Bronchial epithelial cell (primary cell): ENCODE results near the gene KIAA0930. TPM values are rescaled to one million over a fixed set of nuclear protein-coding genes. Genes with fewer than 3 reads are reported as not detected.
"Not testable (repeated sequence)": the region's sequence is repeated elsewhere in the genome, so short reads cannot be mapped to it uniquely, and the experiment has no call there.

Source experiments
- DNase-seq: peaks from one replicate; pipeline ENCODE4 v3.0.0-alpha.2; 2010; ENCODE audit warnings: low read depth
- FAIRE-seq: peaks from 2 replicates; lab custom pipeline; 2011; peaks lifted over from hg19 to GRCh38; lab: Jason Lieb, UNC
- H3K27me3 ChIP-seq: 2 replicates; pipeline ENCODE4 v1.5.1; 2011; ENCODE audit warnings: low read length; ENCODE audit not compliant: control insufficient read depth, insufficient read depth
- H3K36me3 ChIP-seq: 2 replicates; pipeline ENCODE4 v1.5.1; 2011; ENCODE audit warnings: low read length; ENCODE audit not compliant: control insufficient read depth, insufficient read depth
- H3K4me3 ChIP-seq: 2 replicates; pipeline ENCODE4 v1.5.1; 2011; ENCODE audit warnings: mild to moderate bottlenecking, low read depth, low read length, control low read depth
- total RNA-seq: library from RNA; depleted of rRNA; stranded (reverse); fragments of >200 nt; gene quantifications from 2 replicates; pipeline ENCODE4 v1.2.1, GENCODE V29; 2014
- TF ChIP-seq, protein P1 (sequence below): IDR thresholded peaks from 2 replicates; pipeline ENCODE4 v1.5.1; 2011; ENCODE audit warnings: mild to moderate bottlenecking, moderate library complexity, low read length, control low read depth, inconsistent platforms; ENCODE audit not compliant: insufficient read depth, severe bottlenecking

Gene KIAA0930
- total RNA-seq, 1 donor from 2014 or later = 78.5 TPM

DNA sequence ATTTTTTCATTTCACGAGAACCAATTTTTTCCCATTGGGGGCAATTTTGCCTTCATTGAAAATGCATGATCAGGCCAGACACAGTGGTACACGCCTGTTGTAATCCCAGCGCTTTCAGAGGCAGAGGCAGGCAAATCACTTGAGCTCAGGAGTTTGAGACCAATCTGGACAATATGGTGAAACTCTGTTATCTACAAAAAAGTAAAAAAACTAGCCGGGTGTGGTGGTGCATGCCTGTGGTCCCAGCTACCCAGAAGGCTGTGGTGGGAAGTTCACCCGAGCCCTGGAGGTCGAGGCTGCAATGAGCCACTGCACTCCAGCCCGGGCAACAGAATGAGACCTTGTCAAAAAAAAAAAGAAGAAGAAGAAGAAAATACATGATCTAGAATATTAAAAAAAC lies 24.8 kb upstream of the KIAA0930 start:
- Histone ChIP-seq H3K4me3 (no peak overlapping the region), H3K27me3 (peaks cover 8% of the 10 kb centered on the region), H3K36me3 (no peaks in the 10 kb centered on the region)
- FAIRE-seq = no peak
- TF ChIP-seq, protein P1, sequence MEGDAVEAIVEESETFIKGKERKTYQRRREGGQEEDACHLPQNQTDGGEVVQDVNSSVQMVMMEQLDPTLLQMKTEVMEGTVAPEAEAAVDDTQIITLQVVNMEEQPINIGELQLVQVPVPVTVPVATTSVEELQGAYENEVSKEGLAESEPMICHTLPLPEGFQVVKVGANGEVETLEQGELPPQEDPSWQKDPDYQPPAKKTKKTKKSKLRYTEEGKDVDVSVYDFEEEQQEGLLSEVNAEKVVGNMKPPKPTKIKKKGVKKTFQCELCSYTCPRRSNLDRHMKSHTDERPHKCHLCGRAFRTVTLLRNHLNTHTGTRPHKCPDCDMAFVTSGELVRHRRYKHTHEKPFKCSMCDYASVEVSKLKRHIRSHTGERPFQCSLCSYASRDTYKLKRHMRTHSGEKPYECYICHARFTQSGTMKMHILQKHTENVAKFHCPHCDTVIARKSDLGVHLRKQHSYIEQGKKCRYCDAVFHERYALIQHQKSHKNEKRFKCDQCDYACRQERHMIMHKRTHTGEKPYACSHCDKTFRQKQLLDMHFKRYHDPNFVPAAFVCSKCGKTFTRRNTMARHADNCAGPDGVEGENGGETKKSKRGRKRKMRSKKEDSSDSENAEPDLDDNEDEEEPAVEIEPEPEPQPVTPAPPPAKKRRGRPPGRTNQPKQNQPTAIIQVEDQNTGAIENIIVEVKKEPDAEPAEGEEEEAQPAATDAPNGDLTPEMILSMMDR = no peak
- no peak for DNase-seq

DNA sequence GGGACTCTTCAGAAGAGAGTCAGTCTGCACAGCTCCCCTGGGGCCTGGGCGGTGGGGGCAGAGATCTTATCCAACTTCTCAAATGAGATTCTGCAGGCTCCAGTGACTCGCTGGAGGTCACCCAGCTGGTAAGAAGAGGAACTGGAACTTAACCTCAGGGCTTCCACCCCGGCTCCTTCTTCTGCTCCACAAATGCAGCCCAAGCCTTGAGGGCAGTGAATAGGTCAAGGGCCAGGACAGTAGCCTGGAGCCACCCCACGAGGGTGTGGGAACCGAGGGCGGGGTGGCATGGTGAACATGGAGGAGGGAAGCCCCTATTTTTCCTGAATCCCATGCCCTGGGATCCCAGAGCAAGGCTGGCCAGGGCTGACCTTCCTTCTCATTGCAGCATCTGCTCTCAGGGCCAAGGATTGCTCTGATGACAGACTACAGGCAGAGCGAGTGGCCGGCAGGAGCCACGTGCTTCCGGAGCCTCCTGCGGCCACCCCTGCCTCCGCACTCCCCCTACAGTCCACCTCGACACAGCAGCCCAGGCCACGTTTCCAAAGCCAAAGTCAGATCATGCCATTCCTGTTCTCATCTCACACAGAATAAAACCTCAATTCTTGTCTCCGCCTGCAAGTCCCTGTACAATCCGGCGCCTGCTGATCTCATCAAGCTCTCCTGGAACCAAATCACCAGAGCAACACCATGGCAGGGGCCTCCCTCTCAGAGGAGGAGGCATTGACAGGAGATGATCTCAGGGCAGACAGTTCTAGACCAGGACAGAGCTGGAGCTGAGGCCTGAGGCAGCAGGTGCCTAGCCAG lies 23.0 kb upstream of the KIAA0930 start:
- TF ChIP-seq, protein P1 = peak; percentile 85
- peaks cover 2% of the 10 kb centered on the region for H3K27me3 ChIP-seq
- DNase-seq (peak; percentile 80), FAIRE-seq (no peak)
- H3K36me3 ChIP-seq = no peaks in the 10 kb centered on the region
- no peak overlapping the region for H3K4me3 ChIP-seq

DNA sequence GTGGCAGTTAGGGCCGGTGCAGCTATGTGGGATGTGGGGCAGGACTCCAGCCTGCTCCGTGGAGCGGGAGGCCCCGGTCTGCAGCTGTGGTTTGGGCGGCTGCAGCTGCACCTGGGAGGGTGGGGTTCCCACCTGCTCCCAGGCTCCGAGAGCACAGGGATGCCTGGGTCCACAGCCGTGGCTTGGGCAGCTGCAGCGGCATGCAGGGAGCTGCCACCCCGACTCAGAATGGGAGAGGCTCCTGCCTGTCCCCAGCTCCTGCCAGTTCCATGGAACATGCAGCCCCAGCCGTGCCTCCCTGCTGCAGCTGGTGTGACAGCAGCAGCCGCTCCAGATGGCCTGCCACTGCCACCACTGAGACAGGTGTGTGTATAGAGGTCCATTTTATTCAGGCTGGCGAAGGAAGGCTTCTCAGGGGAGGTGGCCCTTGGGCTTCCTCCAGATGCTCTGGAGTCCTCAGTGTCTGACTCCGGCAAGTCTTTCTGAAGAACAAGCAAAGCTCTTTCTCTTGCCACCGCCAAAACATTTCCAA lies 22.3 kb upstream of the KIAA0930 start:
- no peaks in the 10 kb centered on the region for H3K36me3 ChIP-seq
- H3K27me3 ChIP-seq = peaks cover 2% of the 10 kb centered on the region
- TF ChIP-seq, protein P1 = no peak
- DNase-seq (no peak), FAIRE-seq (no peak)
- no peak overlapping the region for H3K4me3 ChIP-seq

DNA sequence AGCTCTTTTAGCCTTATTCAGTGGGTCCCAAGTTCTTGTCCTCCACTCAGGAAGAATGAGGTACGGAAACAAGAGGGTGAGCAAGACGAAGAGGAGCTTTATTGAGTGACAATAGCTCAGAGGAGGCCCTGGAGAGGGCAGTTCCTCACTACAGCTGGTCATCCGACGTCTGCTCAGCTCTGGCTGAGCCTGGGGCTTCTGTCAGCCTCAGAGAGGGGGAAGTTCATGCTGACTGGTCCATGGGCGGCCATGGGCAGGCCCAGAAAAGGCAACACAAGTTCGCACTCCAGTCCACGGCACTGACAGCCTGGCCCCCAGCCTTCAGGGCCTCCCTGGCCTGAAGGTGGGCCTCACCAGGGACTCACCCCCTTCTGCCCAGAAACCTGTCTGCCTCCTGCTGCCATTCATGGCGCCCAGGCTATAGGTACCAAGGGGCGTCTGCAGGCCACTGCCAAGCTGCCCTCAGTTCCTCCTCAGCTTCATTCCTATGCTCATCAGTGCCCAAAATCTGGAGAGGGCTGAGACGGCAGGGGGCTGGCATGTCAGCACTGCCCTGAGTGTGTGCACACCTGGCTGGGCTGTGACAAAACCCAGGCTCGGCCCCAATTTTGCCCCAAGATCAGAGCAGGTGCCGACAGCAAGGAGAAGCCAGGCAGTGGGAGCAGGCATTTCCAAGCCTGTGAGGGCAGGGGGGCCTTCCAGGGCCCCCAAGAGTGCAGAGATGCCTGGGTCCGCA lies 21.7 kb upstream of the KIAA0930 start:
- DNase-seq = no peak
- no peaks in the 10 kb centered on the region for H3K36me3 ChIP-seq
- H3K27me3 ChIP-seq = peaks cover 2% of the 10 kb centered on the region
- no peak for FAIRE-seq
- TF ChIP-seq, protein P1 = no peak
- H3K4me3 ChIP-seq = no peak overlapping the region

DNA sequence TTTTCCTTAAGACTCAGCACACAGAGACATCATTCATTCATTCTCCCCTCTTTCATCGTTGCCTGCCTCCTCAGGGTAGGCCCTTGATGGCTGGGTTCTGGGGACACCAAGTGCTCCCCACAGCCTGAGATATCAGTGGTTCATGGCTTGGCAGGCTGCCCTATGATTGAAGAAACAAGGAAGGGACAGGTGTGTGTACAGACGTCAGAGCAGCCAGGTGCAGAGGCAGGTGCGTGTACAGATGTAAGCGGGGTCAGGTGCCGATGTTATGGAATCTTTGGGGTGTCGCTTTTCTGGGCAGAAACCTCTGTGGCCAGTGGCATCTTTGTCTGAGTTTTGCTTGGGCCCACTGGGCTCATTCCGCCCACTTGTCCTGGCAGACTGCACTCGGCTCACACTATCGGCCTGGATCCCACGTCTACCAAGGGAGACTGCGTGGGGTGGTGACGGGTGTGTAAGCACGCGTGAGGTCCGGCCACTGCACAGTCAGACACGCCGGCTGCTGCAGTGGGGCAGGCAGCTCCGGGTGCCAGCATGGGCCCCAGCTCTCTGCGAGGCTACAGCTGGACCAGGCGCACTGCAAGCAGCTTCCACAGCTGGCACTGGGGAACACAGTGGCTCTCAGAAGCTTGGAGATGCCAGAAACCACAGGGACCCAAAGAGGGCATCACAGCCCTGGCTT lies 20.9 kb upstream of the KIAA0930 start:
- Histone ChIP-seq H3K27me3 (peaks cover 2% of the 10 kb centered on the region), H3K4me3 (no peak overlapping the region), H3K36me3 (no peaks in the 10 kb centered on the region)
- FAIRE-seq (no peak), DNase-seq (no peak)
- TF ChIP-seq, protein P1 = no peak

DNA sequence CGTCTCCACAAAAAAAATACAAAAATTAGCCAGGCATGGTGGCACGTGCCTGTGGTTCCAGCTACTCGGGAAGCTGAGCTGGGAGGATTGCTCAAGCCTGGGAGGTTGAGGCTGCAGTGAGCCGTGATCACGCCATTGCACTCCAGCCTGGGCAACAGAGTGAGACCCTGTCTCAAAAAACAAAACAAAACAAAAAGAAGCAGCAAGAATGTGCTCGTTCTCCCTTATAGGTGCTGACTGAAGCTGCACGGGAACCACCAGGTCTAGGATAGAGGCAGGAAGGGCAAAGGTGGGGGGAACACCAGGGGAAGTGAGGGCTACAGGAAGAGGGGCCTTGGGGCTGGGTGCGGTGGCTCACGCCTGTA lies 19.7 kb upstream of the KIAA0930 start:
- H3K36me3 ChIP-seq, H3K27me3 ChIP-seq, H3K4me3 ChIP-seq, DNase-seq, FAIRE-seq: not testable (repeated sequence)
